Lower lobe of right lung (tissue), 2 donors: ENCODE results near the gene XYLT1. TPM values are rescaled to one million over a fixed set of nuclear protein-coding genes. Genes with fewer than 3 reads are reported as not detected.

Experiments
- ATAC-seq, 2 donors: fragments of 200-7000 bp; cut with Tn5 transposase; one replicate each; pipeline ENCODE4 v1.9.1; 2020 to 2022; ENCODE audit warnings: mild to moderate bottlenecking in 2 of 2, moderate library complexity in 2 of 2
- DNase-seq: peaks from one replicate; pipeline ENCODE4 v3.0.0-alpha.2; 2020
- H3K27ac ChIP-seq: fragments of 200-600 bp; one replicate; pipeline ENCODE4 v1.8.0; 2022
- H3K27me3 ChIP-seq: fragments of 200-600 bp; one replicate; pipeline ENCODE4 v1.8.0; 2022; ENCODE audit warnings: low read depth
- H3K36me3 ChIP-seq: fragments of 200-600 bp; one replicate; pipeline ENCODE4 v1.8.0; 2022; ENCODE audit warnings: mild to moderate bottlenecking
- H3K4me1 ChIP-seq: fragments of 200-600 bp; one replicate; pipeline ENCODE4 v1.8.0; 2022
- H3K4me3 ChIP-seq: fragments of 200-600 bp; one replicate; pipeline ENCODE4 v1.8.0; 2022; ENCODE audit warnings: mild to moderate bottlenecking
- H3K9me3 ChIP-seq: fragments of 200-600 bp; one replicate; pipeline ENCODE4 v1.8.0; 2022
- intact Hi-C: fragments of 100-400 bp; cut with DNase I; formaldehyde crosslinking; loops from one replicate; pipeline ENCODE4 v1.11.0; 2022
- total RNA-seq: library from RNA; stranded (reverse); fragmentation: NEBNext Ultra II Directional; extraction: Animal tissue kit (Norgen Biotek cat#: 25700); gene quantifications from one replicate; pipeline ENCODE4 v1.2.1, GENCODE V29; 2021
- TF ChIP-seq, protein P1 (sequence below): fragments of 200-600 bp; IDR thresholded peaks from one replicate; pipeline ENCODE4 v1.8.0; 2022; ENCODE audit warnings: antibody characterized with exemption, mild to moderate bottlenecking
- donor health status: DM: no; HTN: yes; CAD: no; lungs with severe emphysema.

The XYLT1 gene
- total RNA-seq, 1 donor from 2014 or later, result 9.0 TPM

DNA sequence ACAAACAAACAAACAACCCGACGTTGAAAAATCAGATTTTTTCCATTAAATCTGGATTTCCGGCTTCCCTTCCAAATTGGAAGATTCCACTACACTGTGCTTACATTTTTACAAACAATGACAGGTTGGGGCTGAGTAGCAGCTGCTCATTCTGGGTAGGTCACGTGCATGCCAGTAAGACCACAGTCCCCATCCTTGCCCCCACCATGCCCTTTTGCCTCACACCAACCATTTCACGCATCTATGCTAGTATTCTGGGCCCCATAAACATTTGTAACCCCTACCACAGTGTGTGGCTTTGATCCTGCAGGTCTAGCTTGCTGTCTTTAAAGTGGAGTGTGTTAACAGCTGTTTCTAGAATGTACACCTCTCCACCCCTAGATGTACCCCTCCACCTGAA, 366.1 kb downstream of the XYLT1 start:
- intact Hi-C loops, result no loop called here
- H3K27ac ChIP-seq, result no peak overlapping the region
- H3K4me3 ChIP-seq, result no peak overlapping the region
- no peak for DNase-seq
- H3K9me3 ChIP-seq, result no peaks in the 10 kb centered on the region
- H3K4me1 ChIP-seq, result no peaks in the 10 kb centered on the region
- no peaks in the 10 kb centered on the region for H3K27me3 ChIP-seq
- H3K36me3 ChIP-seq, result no peaks in the 10 kb centered on the region
- TF ChIP-seq, protein P1, sequence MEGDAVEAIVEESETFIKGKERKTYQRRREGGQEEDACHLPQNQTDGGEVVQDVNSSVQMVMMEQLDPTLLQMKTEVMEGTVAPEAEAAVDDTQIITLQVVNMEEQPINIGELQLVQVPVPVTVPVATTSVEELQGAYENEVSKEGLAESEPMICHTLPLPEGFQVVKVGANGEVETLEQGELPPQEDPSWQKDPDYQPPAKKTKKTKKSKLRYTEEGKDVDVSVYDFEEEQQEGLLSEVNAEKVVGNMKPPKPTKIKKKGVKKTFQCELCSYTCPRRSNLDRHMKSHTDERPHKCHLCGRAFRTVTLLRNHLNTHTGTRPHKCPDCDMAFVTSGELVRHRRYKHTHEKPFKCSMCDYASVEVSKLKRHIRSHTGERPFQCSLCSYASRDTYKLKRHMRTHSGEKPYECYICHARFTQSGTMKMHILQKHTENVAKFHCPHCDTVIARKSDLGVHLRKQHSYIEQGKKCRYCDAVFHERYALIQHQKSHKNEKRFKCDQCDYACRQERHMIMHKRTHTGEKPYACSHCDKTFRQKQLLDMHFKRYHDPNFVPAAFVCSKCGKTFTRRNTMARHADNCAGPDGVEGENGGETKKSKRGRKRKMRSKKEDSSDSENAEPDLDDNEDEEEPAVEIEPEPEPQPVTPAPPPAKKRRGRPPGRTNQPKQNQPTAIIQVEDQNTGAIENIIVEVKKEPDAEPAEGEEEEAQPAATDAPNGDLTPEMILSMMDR, result no peak
- no peak for ATAC-seq

DNA sequence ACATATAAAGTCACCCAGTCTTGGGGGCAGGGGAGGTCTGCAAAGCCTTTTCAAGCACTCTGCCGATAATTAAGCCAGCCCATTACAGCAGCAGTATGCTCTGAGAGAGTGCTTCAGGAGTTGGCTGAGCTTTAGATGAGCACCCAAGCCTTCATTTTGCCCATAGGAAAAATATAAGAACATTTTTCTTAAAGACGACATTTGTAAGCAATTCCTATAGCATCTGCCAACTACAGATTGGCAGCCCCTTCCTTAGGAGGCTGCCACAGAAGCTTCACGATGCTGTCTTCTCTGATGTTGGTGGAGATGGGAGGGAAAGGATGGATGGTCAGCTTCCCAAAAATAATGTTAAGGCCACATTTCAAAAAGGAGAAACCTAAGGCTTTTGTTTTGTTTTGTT, 367.5 kb downstream of the XYLT1 start:
- no peaks in the 10 kb centered on the region for H3K9me3 ChIP-seq
- no peaks in the 10 kb centered on the region for H3K4me1 ChIP-seq
- intact Hi-C loops, result no loop called here
- TF ChIP-seq, protein P1, result no peak
- H3K36me3 ChIP-seq, result no peaks in the 10 kb centered on the region
- no peak for ATAC-seq
- H3K4me3 ChIP-seq, result no peak overlapping the region
- no peak for DNase-seq
- H3K27ac ChIP-seq, result no peak overlapping the region
- H3K27me3 ChIP-seq, result no peaks in the 10 kb centered on the region

DNA sequence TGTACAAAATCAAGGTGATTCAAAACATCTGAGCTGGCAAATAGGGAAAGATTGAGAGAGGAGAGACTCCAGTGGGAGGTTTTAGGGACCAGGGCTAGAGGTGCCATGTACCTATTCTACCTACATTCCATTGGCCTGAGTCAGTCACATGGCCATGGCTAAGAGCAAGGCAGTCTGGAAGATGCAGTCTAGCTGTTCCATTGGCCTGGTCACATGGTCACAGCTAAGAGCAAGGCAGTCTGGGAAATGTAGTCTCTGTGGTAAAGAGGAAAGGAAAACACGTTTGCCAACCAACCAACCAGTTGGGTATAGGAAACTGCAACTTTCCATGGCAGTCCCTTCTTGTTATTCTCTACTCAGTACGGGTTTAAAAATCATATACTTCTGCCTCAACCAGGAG, 369.1 kb downstream of the XYLT1 start:
- ATAC-seq (no peak), DNase-seq (no peak)
- no peak overlapping the region for H3K27ac ChIP-seq
- no peaks in the 10 kb centered on the region for H3K27me3 ChIP-seq
- H3K4me3 ChIP-seq, result no peak overlapping the region
- intact Hi-C loops, result no loop called here
- no peaks in the 10 kb centered on the region for H3K4me1 ChIP-seq
- TF ChIP-seq, protein P1, result no peak
- H3K36me3 ChIP-seq, result no peaks in the 10 kb centered on the region
- no peaks in the 10 kb centered on the region for H3K9me3 ChIP-seq

DNA sequence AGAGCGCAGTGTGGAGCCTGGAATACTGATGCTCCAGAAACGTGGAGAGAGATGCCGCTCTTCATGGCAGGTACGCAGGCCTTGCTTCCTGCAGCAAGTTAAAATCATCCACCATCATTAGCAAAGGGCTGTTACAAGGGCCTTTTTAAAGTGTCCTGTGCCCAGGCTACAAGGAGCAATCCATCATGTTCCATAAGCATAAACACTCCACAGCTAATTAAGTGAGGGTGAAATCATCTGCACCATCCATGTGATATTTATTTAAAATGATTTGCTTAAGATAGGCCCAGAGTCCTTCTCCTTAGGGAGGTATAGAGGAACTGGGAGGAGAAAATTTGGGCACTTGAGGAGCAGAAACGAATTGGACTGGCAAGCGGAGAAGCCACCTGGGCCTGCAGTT, 372.1 kb downstream of the XYLT1 start:
- Histone ChIP-seq H3K36me3 (no peaks in the 10 kb centered on the region), H3K4me3 (no peak overlapping the region), H3K27ac (no peak overlapping the region), H3K9me3 (no peaks in the 10 kb centered on the region), H3K27me3 (no peaks in the 10 kb centered on the region), H3K4me1 (no peaks in the 10 kb centered on the region)
- TF ChIP-seq, protein P1, result no peak
- intact Hi-C loops, result no loop called here
- ATAC-seq (no peak), DNase-seq (no peak)

DNA sequence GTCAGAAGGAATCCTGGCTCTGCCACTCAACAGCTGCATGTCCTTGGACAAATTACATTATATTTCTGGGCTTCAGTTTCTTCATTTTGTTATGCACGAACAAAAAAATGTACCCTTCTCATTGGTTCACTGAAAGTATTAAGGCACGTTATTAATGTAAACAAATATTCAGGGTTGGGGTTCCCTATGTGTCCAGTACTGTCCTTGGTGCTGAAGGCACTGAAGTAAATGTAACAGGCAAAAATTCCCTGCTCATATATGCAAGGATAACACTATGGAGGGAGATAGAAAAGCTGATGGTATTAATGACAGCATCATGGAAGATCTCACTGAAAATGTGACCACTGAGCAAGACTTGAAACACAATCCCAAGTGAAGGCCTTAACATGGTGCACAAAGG, 386.6 kb downstream of the XYLT1 start:
- no peaks in the 10 kb centered on the region for H3K36me3 ChIP-seq
- no peaks in the 10 kb centered on the region for H3K27me3 ChIP-seq
- DNase-seq (no peak), ATAC-seq (no peak)
- H3K4me1 ChIP-seq, result no peaks in the 10 kb centered on the region
- intact Hi-C loops, result no loop called here
- no peak overlapping the region for H3K4me3 ChIP-seq
- TF ChIP-seq, protein P1, result no peak
- H3K27ac ChIP-seq, result no peak overlapping the region
- no peaks in the 10 kb centered on the region for H3K9me3 ChIP-seq

DNA sequence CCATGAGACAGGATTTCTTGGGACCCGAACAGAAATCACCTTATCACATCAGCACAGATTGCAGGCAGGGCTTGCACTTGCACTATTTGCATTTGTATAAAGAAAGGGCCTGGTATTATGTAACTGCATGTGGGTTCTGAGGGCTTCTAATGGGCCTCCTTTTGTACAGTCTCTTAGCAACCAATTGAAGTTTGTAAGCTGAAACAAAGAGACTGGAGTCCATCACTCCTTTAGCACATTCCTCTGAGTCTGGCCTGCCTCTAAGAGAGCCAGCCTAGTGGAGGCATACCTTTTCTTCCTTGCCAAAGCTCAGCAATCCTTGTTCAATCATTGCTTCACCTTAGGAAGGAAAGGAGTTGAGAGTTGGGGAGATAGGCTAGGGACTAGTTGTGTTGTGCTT, 387.1 kb downstream of the XYLT1 start:
- H3K4me3 ChIP-seq, result no peak overlapping the region
- H3K4me1 ChIP-seq, result no peaks in the 10 kb centered on the region
- H3K9me3 ChIP-seq, result no peaks in the 10 kb centered on the region
- no peaks in the 10 kb centered on the region for H3K36me3 ChIP-seq
- ATAC-seq, result peak in 1 of 2 donors; percentile 30
- intact Hi-C loops, result no loop called here
- no peaks in the 10 kb centered on the region for H3K27me3 ChIP-seq
- TF ChIP-seq, protein P1, result no peak
- H3K27ac ChIP-seq, result no peak overlapping the region
- DNase-seq, result no peak
